Activated CD8-positive, alpha-beta memory T cell treated with anti-CD3 and anti-CD28 coated beads, Interleukin-2, amount 50 U/mL, for 4 hours (primary cell): ENCODE results near the gene GINS2.
A peak's percentile ranks its signal among the peaks of the same experiment; 100 is the strongest.

Experiments
- DNase-seq: peaks from one replicate; pipeline ENCODE4 v3.0.0-alpha.2; 2020

Gene GINS2

GRCh38 chr16:85665929-85666328, 22.8 kb downstream of the GINS2 start:
- DNase-seq = no peak

GRCh38 chr16:85665373-85665740, 23.4 kb downstream of the GINS2 start:
- no peak for DNase-seq

- DNase-seq = no peak
Measured at GRCh38 chr16:85664580-85665372, 24.0 kb downstream of the GINS2 start.

GRCh38 chr16:85663891-85664321, 24.8 kb downstream of the GINS2 start:
- no peak for DNase-seq

GRCh38 chr16:85662976-85663830, 25.6 kb downstream of the GINS2 start:
- no peak for DNase-seq

- DNase-seq = no peak
Measured at GRCh38 chr16:85662482-85662812, 26.3 kb downstream of the GINS2 start.

- no peak for DNase-seq
Measured at GRCh38 chr16:85661740-85662481, 26.8 kb downstream of the GINS2 start.

GRCh38 chr16:85660843-85661739, 27.7 kb downstream of the GINS2 start:
- no peak for DNase-seq

GRCh38 chr16:85659805-85660511, 28.8 kb downstream of the GINS2 start:
- DNase-seq = peak; percentile 61

- no peak for DNase-seq
Measured at GRCh38 chr16:85659336-85659735, 29.4 kb downstream of the GINS2 start.

GRCh38 chr16:85658504-85659326, 30.0 kb downstream of the GINS2 start:
- DNase-seq = no peak

GRCh38 chr16:85657996-85658395, 30.8 kb downstream of the GINS2 start:
- no peak for DNase-seq

GRCh38 chr16:85657267-85657650, 31.5 kb downstream of the GINS2 start:
- no peak for DNase-seq

- no peak for DNase-seq
Measured at GRCh38 chr16:85656351-85657266, 32.1 kb downstream of the GINS2 start.

GRCh38 chr16:85655216-85656129, 33.3 kb downstream of the GINS2 start:
- no peak for DNase-seq

GRCh38 chr16:85654251-85655095, 34.3 kb downstream of the GINS2 start:
- no peak for DNase-seq

- no peak for DNase-seq
Measured at GRCh38 chr16:85653290-85653891, 35.4 kb downstream of the GINS2 start.
